Fibroblast of the aortic adventitia (primary cell): ENCODE measurements around the gene EGFR. TPM values are rescaled to one million over a fixed set of nuclear protein-coding genes. Genes with fewer than 3 reads are reported as not detected.

Source experiments
- DNase-seq: peaks from one replicate; pipeline ENCODE4 v3.0.0-alpha.2; 2010; ENCODE audit warnings: low read depth
- H3K4me3 ChIP-seq: 2 replicates; pipeline ENCODE4 v1.5.1; 2011; ENCODE audit warnings: low read depth, mild to moderate bottlenecking, control low read depth, low read length, moderate library complexity
- total RNA-seq: library from RNA; depleted of rRNA; stranded (reverse); fragments of >200 nt; gene quantifications from 2 replicates; pipeline ENCODE4 v1.2.3, GENCODE V29; 2012; ENCODE audit warnings: low replicate concordance
- TF ChIP-seq, protein P1 (sequence below): IDR thresholded peaks from 2 replicates; pipeline ENCODE4 v1.5.1; 2011; ENCODE audit warnings: mild to moderate bottlenecking, low read length, control low read depth, inconsistent platforms; ENCODE audit not compliant: insufficient read depth

EGFR gene
- total RNA-seq, 1 donor = 147 TPM

DNA sequence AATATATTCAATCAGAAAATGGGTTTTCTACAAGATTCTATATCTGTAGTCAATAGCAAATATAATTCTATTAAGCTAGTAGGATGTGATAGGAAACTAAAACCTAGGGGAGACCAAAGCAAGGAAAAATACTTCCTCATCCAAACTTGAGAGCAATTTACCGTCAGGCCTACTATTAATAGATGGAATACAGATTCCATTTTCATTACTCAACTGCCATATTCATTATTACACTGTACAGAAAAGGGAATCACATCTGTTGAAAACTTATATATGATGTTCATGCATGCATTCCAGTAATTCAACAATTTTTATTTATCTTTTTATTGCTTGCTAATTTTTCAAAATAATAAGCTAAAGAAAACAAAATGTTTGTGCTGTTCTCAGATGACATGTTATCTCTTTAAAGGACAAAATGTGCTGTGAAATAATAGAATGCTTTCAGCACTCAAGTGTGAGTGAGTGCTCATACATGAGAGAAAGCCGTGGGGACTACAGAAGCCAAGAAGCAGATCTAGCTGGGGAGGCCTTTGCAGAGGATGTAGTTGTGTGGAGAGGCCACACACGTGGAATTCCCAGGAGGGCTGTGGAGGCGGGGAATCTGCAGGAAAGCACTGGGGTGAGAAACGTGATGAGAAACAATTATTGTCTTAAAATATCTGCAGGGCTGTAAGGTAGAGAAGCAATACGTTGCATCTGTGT, 110.0 kb downstream of the EGFR start:
- TF ChIP-seq, protein P1, sequence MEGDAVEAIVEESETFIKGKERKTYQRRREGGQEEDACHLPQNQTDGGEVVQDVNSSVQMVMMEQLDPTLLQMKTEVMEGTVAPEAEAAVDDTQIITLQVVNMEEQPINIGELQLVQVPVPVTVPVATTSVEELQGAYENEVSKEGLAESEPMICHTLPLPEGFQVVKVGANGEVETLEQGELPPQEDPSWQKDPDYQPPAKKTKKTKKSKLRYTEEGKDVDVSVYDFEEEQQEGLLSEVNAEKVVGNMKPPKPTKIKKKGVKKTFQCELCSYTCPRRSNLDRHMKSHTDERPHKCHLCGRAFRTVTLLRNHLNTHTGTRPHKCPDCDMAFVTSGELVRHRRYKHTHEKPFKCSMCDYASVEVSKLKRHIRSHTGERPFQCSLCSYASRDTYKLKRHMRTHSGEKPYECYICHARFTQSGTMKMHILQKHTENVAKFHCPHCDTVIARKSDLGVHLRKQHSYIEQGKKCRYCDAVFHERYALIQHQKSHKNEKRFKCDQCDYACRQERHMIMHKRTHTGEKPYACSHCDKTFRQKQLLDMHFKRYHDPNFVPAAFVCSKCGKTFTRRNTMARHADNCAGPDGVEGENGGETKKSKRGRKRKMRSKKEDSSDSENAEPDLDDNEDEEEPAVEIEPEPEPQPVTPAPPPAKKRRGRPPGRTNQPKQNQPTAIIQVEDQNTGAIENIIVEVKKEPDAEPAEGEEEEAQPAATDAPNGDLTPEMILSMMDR = no peak
- no peak overlapping the region for H3K4me3 ChIP-seq
- peak; percentile 75 for DNase-seq

DNA sequence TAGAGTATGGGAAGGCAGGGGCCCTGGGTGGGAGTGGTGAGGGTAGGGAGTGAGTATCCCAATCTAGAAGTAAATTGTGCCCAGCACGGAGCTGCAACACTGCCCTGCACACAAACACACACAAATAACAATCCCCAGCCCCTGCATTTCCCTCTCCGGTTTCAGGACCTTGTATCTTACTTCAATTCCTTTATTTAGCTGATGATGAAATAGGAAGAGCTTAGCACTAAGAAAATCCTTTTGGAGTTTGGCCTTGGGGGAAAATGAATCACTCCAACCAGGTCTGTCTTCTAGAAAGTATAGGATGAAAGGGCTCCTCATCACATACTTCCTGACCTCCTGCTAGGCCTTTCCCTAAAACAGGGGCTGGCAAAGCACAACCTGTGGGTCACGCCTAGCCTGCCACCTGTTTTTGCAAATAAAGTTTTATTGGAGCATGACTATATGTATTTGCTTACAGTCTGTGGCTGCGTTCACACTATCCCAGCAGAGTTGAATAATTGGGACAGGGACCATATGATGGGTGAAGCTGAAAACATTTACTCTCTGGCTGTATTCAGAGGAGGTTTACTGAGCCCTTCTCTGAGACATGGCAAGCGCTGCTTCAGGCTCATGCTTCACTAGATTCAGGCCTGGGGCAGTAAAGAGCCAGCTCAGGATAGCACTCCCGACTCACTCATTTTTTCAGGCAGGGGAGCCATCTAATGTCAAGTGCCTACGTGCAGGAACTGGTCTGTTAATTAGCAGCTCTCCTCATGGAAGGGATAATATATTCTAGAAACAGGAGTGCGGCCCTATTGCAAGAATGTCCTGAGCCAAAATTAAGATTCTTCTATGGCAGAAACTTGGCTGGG, 111.0 kb downstream of the EGFR start:
- no peak overlapping the region for H3K4me3 ChIP-seq
- TF ChIP-seq, protein P1 = no peak
- peak; percentile 76 for DNase-seq

DNA sequence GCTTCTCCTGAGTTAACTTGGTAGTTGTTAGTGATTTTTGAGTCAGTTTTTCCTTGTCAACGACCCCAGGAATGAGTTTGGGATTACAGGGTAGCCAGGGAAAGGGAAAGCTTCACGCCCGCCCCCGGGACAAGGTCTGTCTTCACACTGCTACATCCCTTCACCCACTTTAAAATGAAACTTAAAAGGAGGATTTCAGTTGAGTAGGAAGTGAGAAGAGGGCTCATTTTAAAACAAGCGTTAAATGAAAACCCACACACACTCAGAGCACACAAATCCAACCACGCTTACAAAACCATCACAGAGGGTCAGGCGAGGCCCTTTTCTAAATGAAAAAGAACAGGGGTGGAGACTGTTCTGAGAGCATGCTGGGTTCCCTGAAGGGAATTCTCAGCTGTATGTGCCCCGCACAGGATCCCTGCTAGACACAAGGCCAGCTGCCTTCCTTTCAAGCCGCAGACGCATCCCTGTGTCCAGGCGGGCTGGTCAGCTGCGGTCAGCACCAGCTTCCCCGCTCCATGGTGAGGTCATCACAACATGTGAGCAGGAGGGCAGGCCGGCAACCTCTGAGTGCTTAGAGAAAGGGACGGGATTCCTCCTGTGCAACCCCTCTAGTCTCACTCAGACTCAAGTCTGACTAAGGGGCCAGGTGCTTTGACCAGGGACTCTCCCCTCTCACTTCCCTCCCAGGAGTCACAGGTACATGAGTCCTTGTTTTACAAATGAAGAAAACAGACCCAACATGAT, 111.8 kb downstream of the EGFR start:
- H3K4me3 ChIP-seq = no peak overlapping the region
- peak; percentile 81 for DNase-seq
- TF ChIP-seq, protein P1 = no peak

DNA sequence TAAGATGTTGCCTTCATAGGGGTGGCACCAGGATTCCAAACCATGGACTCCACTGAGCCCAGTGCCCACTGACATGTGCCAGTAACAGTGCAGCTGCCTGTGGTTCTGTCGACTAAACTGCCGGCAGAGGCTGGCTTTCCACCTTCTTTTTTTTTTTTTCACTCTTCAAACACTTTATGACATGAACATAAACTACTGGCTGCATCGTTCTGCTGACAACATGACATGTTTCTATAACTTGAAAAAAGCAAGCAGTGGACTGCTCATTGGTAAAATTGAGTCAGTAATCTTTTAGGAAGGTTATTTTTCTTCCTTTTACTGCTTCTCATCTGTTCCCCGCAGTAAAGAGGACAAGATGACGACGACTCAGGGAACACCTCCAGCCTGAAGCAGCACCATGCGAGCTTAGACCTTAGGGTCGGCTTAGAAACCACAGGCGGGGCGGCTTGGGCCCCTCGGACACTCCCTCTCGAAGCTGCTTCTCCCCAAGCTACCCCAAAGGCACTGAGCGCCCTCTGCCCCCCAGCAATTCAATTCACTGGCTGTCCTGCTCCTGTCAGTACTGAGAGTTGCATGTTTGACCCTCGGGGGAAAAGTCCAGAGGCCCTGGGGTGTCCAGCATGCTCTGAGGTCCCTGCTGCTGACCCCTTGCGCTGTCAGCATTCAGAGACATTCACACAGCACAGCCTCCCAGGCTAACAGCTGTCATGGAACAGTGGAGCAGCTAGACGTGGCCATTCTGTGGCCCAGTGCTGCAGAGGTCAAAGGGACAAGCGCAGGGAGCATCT, 112.5 kb downstream of the EGFR start:
- no peak overlapping the region for H3K4me3 ChIP-seq
- TF ChIP-seq, protein P1 = no peak
- no peak for DNase-seq

DNA sequence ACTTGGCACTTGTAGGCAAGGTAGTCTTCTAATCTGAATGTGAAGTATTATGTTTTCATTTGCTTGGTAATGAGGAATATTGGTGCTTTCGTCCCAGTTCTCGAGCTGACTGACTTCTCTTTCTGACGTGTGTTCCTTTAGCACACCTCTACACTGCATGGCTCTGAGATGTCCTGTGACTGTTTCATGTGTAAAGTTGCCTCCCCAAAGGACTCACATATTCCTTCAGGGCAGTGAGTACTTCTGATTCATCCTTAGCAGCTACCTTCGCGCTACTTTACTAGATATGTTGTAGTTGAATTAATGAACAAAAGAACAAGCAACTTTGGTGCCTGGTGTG, 113.7 kb downstream of the EGFR start:
- H3K4me3 ChIP-seq = no peak overlapping the region
- TF ChIP-seq, protein P1 = no peak
- DNase-seq = no peak

DNA sequence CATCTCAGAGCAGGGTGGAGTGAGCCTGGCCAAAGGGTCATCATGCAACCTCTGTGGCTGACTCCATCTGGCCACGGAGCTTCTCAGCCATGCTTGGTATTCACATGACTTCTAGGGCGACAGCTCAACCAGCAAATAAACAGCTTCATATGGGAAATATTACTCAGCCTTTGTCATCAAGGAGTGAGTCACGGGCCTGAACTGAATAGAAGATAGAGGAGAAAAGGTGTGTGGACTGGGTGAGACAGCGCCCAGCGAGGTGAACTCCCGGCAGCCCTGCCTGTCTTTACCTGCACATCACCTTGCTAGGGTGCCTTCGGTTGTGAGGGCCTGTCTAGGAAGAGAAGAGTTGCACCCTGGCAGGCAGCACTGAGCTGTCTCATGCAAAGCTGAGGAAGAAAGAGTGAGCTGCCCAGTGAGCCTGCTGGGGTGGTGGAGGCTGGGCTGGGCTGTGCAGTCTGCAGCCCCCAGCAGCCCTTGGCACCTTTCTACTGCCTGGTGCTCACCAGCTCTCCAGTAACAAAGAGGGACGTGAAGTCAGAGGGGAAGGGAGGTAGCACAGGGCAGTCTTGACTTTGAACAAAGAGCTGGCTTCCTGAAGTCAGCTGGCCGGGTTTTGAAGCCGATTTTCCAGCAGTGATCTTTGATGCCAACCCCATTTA, 114.2 kb downstream of the EGFR start:
- peak; percentile 98 for DNase-seq
- peak overlapping the region; percentile 10 for H3K4me3 ChIP-seq
- TF ChIP-seq, protein P1 = no peak
